ENCODE data around the gene CSTF1.

CSTF1 gene

DNA sequence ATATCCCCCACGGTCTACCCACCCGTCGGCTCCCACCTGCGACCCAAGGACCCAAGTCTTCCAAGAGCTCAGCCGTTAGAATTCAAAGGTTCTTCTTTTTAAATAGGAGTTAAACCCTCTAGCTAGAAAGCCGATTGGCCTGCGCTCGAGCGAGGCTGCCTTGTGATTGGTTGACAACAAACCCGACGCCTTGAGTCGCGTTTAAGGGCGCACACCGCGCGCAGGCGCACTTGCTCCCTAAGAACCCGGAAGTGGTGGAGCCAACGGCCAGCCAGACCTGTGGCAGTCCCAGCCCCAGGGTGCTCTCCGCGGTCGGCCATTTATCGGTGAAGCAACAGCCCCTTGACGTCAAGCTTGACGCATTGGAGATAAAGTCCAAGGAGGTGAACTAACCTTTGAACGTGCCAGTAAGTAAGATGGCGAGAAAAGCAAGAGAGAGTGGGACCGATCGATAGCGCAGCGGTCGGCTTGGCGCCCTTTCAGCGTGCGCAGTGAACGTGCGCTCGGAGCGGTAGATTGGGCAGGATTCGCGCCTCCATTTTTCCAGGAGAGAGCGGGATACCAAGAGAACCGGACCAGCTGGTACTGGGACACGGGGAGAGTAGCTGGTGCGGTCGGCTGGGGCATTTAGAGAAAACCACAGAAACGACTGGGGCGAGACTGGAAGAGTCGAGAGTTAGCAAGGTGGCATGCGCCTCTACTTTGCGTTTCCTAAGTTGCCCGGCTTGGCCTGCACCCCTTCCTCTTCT, at the start of gene CSTF1, which contains the start of gene AURKA:
Gene CSTF1, plus strand, starts transcription at position 514 of the 749 bp plus-strand sequence. CDS start 2,908 bp downstream, outside the sequence.
Gene AURKA, minus strand, starts transcription at position 84 of the 749 bp plus-strand sequence. CDS start 4,018 bp downstream, outside the sequence.
- peak; percentile 99 for DNase-seq (ENCODE audit: low read depth)

DNA sequence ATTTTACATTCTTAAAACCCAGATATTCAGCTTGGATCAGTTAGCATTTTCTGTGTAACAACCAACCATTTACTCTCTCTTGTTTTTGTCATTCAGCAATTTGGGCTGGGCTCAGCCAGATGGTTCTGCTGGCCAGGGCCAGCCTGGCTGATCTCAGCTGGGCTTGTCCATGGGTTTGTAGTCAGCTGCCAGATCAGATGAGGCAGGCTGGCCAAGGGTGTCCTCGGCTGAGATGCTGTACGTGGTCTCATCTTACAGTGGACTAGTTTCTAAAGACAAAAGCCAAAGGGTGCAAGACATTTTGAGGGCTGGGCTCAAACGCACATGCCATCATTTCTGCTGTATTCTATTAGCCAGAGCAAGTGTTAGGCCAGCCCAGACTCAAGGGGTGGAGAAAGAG, 49.7 kb upstream of the CSTF1 start:
- no peak for DNase-seq (ENCODE audit: low read depth)

DNA sequence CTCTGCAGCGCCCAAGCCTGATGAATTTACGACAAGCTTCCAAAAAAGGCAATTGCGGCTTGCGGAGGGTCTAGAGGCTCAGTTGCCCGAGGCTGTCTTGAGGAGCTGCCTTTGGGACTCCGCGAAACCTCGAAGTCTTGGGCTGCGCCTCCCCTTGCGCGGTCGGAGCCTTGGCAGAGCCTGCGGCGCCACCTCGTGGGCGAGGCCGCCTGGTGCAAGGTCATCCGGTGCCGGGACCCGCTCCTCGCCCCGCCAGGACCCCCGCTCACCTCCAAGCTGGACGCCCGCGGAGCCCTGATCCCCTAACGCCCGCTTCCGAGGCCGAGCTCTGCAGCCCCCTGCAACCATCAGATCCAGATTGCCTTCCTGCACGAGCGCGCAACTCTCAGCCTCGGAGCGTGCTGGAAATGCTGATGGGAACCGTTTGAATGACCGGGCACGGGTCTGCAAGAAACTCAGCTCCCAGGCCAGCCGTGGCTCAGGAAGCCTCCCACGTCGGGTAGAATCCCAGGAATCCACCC, 48.5 kb upstream of the CSTF1 start:
- no peak for DNase-seq (ENCODE audit: low read depth)

DNA sequence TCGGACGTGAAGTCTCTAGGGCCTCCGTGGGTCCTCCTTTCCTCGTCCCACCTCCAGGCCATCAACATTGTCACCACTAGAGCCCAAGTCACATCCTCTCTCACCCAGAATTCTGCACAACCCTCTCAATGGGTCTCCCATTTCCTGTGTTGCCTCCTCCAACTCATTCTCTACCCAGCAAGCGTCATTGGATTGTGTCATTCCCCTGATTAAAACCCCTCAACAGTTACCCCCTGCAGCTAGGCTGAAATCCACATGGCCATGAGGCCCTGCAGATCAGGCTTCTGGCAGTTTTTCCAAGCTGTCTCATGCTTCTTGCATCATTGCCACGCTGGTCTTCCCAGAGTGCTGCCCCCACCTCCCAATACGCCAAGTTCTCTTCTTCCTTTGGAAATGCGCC, 46.5 kb upstream of the CSTF1 start:
- no peak for DNase-seq (ENCODE audit: low read depth)

DNA sequence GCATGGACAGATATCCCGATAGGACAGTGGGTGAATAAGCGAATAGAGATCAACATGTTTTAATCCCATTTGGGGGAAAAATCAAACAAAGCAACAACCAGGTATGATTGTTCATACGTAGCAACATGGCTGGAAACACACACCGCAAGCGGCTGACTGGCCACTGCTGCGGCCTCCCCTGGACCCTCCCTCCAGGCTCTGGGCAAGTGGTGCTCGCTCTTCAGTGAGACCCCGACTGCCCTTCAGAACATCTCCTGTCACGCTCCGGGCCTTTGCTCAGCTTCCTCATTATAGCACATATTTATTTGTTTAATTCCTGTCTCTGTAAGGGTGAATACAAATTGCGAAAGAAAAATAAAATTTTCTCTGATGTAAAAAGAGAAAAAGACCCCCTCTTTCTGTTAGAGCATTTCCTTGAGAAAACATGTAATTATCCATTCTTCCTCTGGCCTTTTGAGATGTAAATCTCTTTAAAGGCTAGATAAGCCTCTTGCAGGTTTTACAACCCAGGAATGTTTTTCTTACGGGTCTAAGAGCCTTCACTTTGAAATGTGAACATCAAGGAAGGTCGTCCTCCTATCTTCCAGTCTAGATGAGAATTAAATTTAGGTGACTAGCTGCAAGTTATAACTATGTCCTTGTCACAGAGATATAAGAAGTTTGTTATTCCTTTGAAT, 44.7 kb upstream of the CSTF1 start:
- no peak for DNase-seq (ENCODE audit: low read depth)

DNA sequence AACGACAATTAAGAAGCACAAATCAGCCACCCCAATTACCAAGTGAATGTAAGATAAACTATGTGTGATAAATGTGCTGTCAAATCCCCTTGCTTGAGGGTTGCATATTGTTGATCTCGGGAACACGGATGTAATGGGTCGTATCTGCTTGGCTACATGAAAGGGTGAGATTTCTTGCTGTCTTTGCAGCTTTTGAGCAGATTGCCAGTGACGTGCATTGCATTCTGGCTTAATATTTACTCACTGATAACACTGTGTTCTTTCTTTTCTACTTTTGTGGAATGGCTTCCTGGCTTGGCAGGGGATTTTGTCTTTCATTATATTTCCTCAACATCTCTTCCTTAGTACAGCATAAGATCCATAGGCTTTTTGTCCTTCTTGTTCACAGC, 44.1 kb upstream of the CSTF1 start:
- DNase-seq (ENCODE audit: low read depth), result no peak

DNA sequence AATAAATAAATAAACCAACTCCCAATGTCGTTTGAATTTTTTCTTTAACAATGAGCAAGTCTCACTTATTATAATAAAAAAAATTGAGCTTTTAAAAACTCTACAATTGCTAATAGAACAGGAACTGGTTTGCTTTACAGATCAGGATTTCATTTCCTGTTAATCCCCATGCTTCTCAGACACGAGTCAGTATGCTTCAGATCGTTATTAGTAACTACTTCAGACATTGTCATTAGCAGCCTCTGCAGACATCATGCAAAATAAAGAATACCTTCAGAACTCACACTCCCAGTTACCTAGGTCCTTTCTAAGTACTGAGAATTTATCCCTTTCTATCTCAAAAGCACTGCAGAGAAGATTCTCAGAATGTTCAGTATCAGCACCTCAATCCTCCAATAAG, 43.7 kb upstream of the CSTF1 start:
- no peak for DNase-seq (ENCODE audit: low read depth)

DNA sequence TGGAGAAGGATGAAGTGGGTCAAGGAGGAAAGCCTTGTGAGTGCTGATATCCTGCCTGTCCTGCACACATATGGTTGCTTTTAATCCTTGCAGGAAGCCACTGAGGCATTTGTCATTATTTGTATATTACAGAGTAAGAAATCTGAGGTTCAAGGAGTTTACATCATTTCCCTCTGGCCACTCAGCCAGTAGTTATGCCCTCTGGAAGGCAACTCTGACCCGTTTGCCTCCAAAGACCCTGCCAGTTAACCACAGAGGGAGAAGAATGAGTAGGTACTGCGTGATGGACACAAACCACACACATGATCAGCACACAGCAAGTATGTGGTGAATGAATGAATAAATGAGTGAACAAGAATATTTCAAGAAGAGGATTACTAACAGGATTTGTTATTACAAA, 41.6 kb upstream of the CSTF1 start:
- no peak for DNase-seq (ENCODE audit: low read depth)

DNA sequence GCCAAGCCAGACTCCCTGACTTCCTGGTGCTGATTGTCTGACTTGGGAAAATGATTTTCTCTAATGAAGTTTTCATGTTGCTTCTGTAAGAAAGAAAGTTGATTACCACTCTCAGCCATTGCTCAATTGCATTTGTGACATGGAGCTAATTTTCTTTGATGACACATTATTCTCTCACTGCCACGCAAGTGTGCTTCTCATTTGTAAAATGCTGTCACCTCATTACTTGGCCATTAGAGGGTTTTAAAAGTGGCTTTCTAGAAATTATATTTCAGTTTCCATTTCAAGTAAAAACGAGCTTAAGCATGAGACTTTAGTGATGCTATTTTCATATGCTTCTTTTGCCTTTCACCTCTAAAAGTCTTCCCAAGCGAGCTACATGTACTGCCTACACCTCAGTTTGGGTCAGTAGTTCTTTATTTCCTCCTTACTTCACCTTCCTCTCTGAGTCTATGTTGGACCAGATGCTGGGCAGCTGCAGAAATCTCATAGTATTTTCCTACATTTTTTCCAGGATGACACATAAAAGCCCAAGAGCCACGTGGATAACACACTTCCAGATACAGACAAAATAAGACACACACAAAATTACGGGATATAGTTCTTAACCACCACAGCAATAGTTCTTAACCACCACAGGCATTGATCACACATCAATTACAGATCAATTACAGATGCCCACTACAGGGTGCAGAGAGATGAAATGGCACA, 39.9 kb upstream of the CSTF1 start:
- DNase-seq (ENCODE audit: low read depth), result no peak

DNA sequence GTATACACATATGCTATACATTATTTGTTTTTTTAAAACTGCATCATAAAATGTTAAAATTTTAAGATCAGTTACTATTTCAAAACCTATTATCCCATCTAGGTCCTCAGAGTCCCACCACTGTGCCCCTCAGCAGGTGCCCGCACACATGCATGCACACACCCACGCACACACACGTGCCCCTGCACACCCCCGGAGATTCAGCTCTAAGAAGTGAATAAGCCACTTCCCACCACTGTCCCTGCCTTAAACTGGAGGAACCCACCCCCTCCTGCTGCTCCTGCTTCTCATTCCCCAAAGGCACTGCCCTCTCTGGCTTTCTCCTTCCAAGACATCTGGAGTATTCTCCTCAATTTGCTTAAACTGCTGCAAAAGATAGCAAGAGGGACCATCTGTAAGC, 39.1 kb upstream of the CSTF1 start:
- DNase-seq (ENCODE audit: low read depth), result no peak

DNA sequence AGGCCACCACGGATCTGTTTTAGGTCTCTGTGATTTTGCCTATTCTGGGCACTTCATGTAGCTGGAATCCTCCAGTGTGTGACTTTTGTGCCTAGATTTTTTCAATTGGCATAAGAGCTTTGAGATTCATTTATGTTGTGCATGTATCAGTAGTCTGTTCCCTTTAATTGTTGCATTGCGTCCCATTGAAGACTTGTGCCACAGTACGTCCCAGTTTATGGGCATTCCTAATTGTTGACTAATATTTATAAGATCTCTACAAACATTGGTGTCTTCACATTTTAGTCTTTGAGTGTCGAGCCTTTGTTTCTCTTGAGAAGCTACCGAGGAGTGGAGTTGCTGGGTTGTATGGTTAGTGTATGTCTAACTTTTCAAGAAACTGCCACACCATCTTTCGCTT, 34.4 kb upstream of the CSTF1 start:
- DNase-seq (ENCODE audit: low read depth), result no peak

DNA sequence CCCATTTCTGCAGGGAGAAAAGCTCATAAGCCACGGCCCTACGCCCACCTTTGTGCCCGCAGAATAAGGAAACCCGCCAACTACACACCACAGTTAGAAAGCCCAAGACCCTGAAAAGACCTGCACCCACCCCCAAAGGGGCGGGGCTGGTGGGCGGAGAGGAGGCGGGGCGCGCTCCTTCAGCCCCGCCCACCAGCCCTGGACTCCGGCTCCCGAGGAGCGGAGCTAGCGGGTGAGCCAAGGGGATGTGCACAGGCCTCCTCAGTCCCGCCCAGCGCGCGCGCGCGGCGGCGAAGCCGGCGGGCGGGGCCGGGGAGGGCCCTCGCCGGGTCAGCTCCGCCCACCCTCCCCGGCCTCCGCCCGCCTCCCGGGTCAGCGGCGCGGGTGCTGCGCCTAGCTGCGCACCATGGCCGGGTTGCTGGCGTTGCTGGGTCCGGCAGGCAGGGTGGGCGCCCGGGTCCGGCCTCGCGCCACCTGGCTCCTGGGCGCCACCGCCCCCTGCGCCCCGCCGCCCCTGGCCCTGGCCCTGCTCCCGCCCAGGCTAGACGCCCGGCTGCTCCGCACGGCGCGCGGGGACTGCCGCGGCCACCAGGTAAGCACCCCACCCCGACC, 33.7 kb upstream of the CSTF1 start, which contains the start of gene FAM210B:
Gene FAM210B, plus strand, starts transcription at position 375 of the 612 bp plus-strand sequence. Its CDS starts 32 bp downstream, at position 407.
- DNase-seq (ENCODE audit: low read depth), result peak; percentile 68

DNA sequence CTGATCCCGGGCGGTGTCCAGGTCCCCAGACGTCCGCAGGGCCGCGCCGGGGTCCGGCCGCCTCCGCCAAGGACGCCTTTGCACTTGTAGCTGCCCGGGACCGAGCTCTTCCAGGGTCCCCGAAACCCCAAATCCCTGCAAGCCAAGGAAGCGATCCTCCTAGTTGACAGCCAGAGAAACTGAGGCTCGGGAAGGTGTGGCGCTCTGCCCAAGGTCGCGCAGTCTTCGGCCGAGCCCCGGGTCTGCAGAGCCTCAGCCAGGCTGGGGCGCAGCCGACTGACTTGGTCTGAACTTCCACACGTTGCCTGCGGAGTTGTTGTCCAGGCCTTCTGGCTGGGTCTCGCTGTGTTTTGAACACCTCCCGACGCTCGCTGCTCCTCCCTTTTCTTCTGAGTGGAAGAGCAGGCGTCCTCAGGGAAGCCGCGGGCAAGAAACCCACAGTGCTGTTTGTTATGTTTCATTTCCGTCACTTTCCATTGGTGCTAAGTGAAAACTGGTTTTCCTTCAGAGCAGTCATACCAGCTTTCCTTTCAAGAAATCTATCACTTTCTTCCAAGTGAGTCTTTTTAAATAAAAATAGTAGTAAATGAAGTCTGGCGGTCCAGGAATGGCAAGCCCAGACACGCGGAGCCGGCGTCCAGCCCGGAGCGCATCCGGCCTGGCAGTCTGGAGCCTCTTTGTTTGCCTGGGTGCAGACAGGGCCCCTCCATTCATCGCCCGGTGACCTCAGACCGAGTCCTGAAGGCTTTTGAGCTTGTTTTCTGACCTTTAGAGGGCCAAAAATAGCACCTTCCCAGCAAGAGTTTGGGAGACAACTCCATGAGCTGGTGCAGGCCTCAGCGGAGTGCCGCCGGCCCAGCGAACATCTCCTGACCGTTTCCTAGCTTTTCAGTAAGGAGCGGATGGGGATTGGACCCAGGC, 33.0 kb upstream of the CSTF1 start:
- no peak for DNase-seq (ENCODE audit: low read depth)

DNA sequence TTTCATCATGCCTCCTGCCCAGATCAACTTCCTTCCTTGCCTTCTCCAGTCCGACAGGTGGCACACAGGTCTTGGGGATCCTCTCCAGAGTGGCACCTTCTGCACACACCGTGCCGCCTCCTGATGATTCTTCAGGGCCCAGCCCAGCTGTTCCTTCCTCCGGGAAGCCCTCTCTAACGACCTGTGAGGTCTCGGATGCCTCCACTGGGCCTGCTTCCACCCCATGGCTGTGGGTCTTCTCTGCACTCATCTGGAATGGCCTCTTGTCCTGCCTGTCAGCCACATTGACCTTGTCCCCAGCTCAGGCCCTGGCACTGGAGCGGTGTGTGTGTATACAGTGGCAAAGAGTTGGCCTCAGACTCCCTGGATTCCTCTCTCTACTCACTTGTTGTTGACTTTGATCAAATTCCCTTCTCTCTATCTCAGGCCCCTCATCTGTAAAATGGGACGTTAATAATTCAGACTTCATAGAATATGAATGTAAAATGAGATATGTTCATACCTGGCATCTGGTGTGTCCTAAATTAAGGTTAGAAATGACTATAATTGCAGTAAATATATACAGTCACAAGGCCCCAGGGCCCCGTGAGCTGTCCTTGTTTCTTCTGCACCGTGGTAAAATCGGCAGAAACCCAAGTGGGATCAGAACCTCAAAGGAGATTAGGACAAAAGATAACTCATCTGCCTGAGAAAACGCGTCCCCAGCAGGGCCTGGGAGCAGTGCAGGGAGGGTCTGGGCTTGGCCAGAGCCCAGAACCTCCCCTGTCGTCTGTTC, 32.1 kb upstream of the CSTF1 start:
- no peak for DNase-seq (ENCODE audit: low read depth)

DNA sequence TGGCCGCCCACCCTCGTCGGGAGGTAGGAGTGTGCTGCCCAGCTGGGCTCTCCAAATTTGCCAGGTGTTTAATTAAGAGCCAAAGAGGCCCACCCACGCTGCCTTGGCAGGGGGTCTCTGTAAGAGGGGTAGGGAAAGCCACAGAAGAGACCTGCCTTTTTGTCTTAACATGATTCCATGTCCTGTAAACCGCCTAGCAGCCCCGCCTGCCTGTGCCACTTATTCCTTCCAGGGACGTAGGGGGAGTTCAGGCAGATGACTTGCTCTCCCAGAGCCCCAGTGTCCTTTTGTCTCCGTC, 31.6 kb upstream of the CSTF1 start:
- DNase-seq (ENCODE audit: low read depth), result no peak

DNA sequence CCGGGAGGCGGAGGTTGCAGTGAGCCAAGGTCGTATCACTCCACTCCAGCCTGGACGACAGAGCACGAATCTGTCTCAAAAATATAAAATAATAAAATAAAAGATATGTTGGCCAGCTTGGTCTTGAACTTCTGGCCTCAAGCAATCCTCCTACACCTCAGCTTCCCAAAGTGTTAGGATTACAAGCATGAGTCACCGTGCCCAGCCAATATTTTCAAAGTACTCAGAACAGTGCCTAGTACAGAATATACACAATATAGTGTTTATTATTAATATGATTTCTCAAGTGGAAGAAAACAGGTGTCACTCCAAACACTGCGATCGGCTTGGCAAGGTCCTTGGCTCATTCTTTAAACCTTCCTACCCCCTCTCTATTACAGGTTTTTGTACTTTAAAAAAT, 30.5 kb upstream of the CSTF1 start:
- no peak for DNase-seq (ENCODE audit: low read depth)

DNA sequence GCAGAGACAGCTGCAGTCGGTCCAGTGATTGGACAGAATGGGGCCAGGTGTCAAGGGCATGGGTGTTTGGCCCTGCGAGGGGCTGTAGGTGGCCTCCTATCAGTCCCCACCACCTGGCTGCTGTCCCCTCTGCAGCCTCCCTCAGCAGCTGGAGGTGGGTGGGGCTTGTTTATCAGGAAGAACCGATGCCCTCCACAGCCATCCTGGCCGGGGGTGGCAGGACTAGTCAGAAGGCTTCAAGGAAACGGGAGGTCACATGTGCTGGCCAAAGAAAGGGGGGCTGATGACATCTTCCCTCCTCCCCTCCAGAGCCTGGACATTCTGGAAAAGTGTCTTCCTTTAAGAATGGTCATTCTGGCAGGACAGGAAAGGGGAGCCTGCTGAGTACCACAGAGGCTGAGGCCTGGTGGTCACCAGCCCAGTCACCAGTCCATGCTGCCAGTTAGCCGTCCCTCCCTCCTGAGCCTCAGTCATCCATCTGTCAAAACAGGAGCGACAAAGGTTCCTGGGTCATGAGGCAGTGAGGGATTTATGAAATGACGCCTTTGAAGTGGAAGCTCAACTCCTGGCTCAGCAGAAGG, 29.5 kb upstream of the CSTF1 start:
- no peak for DNase-seq (ENCODE audit: low read depth)

DNA sequence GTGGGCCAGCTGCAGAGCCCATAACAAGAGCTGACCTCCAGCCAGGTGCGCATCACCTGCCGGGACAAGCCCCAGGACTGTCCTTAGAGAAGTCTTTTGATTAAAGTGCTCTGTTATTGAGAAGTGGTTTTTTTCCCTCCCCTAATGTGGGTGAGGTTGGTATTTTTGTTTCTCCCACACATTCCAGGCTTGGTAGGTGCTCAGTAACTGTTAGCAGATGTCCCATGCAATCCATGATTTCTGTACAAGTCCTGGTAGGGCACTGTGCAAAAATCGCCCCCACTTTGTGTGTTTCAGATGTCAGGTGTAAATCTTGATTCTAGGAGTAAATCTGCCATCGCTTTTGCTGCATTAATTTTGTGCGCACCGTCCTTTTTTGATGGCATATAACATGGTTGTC, 29.0 kb upstream of the CSTF1 start:
- no peak for DNase-seq (ENCODE audit: low read depth)

DNA sequence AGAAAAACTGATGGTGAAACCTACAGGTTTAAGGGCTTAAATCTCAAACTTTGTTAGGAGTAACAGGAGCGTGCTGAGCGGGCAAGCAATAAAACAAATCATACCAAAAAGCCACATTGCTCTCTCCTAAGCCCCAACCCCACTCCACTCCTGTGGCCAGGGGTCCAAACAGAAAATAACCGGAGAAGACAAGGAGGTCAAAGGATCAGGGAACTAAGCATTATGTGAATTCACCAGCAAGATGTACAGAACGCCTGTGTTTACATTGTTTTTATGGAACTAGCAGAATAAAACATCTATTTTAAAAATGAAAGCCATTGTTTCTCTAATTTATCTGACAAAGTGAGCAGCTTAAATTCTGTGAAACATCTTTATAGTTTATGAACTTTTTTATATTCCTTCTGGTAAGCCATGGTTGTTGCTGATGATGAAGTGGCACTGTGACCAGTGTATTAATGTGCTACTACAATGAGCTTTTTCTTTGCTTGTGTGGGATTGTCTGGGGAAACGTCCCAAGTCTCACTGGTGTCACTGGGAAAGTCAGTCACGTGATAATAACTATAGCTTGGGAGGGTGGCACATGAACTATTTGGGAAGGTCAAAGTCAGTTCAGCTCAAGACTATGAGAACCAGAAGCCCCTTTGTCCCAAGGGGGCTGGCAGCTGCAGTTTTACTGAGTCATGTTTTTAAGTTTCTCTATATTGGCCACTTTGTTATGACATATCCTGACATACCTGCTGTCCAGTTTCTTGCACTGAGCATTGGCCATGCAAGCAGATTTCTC, 23.9 kb upstream of the CSTF1 start:
- DNase-seq (ENCODE audit: low read depth), result no peak

Data from stimulated activated CD8-positive, alpha-beta memory T cell treated with anti-CD3 and anti-CD28 coated beads, Interleukin-12 subunit alpha, Interleukin-12 subunit beta, amount 100 ng/mL, for 1 hour (primary cell).